WTC11 (cell line): ENCODE results near the gene ELMO1.

Source experiments
- CTCF ChIP-seq: fragments of 200-600 bp; IDR thresholded peaks from 2 replicates; pipeline ENCODE4 v1.8.0; 2022; ENCODE audit warnings: antibody characterized with exemption
- ELF4 ChIP-seq: sonication (generic); formaldehyde crosslinking; IDR thresholded peaks from 2 replicates; pipeline ENCODE4 v1.8.1; 2022; ENCODE audit warnings: low read depth, mild to moderate bottlenecking, moderate library complexity, missing genetic modification reagents
- HMGXB4 ChIP-seq: sonication (generic); formaldehyde crosslinking; IDR thresholded peaks from 2 replicates; pipeline ENCODE4 v1.8.1; 2023; ENCODE audit warnings: mild to moderate bottlenecking, moderate library complexity, missing genetic modification reagents
- SMAD4 ChIP-seq: sonication (generic); formaldehyde crosslinking; IDR thresholded peaks from 2 replicates; pipeline ENCODE4 v1.8.0; 2022; ENCODE audit warnings: mild to moderate bottlenecking, missing genetic modification reagents
- TP53 ChIP-seq: sonication (generic); formaldehyde crosslinking; IDR thresholded peaks from 2 replicates; pipeline ENCODE4 v1.8.1; 2023; ENCODE audit warnings: mild to moderate bottlenecking, missing genetic modification reagents

GRCh38 chr7:36825501-36825900 lies 623.2 kb downstream of the ELMO1 start:
- TF ChIP-seq ELF4 (no peak), CTCF (no peak), TP53 (no peak), SMAD4 (CRISPR knock-in tag) (no peak), HMGXB4 (no peak)
